HG03175 (cell line): ENCODE measurements around the gene LRRC32.

ENCODE experiments used
- ATAC-seq: cut with Tn5 transposase; IDR thresholded peaks from one replicate; pipeline ENCODE4 v1.9.1; 2021; ENCODE audit warnings: mild to moderate bottlenecking, moderate library complexity; ENCODE audit not compliant: unreplicated experiment

LRRC32 gene

GRCh38 chr11:76670485-76671236, at the start of gene LRRC32:
TSS of gene LRRC32 (minus strand) at chr11:76670747. CDS start at chr11:76665954, 4,793 bp downstream.
- no peak for ATAC-seq

- ATAC-seq, result no peak
Observed at GRCh38 chr11:76719686-76720085, 49.1 kb upstream of the LRRC32 start.

DNA sequence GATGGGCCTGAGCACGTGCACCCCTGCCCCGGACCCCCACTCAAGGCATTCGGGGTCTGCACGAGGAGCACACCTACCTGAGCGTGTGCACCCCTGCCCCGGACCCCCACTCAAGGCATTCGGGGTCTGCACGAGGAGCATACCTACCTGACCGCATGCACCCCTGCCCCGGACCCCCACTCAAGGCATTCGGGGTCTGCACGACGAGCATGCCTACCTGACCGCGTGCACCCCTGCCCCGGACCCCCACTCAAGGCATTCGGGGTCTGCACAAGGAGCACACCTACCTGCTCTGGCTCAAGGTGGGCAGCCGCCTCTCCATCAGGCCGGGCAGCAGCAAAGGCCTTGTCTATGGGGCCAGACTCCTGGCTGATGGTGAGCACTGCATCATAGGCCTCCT, 48.7 kb upstream of the LRRC32 start:
- ATAC-seq, result no peak

- ATAC-seq, result no peak
Observed at GRCh38 chr11:76717816-76718215, 47.3 kb upstream of the LRRC32 start.

DNA sequence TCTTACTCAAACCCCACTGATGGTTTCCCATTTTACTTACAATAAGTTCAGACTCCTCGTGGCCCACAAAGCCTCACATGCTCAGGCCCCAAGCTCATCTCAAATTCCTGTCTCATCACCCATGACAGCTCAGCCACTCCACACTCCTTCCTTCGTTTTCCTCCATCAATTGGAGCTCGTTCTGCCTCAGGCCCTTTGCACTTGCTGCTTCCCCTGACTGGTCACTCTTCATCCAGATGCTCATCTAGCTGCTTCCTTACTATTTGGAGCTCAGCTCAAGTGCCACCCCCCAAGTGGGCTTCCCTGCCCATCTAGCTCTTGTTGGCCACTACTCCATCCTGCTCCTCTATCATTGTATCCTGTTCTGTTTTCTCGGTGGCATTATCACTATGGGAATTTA, 46.8 kb upstream of the LRRC32 start:
- no peak for ATAC-seq

DNA sequence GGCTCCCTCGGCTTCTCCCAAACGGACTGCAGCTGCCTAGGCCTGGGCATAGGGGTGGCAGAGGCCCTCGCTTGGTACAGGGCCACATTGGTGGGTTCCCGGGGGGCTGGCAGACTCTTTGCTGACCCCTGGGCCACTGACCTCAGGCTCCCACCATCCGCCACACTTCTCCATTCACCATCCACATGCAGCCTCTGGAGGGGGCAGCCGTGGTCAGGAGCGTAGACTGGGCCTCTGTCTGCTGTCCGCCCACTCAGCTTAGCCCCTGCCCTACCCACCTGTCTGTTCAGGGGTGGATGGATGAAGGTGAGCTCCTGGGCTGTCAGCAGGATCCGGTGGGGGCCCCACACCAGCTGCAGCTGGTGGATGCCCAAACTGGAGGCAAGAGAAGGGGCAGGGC, 45.7 kb upstream of the LRRC32 start:
- no peak for ATAC-seq

DNA sequence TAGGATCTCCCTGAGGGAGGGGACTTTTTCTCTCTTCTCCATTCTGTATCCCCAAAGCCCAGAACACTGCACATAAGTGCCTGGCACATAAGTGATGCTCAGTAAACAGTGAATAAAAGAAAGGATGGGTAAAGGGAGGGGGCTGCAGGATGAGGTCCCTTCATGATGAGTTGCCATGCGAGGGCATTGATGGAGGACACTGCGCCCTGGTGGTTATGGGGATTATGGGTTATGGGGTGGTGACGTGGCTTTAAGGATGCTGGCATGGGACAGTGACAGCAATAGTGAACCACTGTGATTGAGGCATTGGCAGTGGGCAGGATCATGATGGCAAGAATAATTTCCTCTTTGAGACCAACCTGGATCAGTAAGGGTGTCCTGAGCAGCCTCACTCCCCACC, 43.9 kb upstream of the LRRC32 start:
- no peak for ATAC-seq

DNA sequence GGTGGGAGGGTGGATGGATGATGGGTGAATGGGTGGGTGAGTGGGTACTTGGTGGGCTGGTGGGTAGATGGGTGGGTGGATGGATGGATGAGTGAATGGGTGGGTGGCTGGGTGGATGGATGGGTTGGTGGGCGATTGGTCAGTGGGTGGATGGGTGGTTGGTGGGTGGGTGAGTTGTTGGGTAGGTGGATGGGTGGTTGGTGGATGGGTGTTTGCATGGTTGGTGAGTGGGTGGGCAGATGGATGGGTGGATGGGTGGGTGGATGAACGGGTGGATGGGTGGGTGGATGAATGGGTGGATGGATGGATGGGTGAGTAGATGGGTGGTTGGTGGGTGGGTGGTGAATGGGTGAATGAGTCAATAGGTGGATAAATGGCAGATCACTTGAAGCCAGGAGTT, 43.0 kb upstream of the LRRC32 start:
- ATAC-seq, result no peak

GRCh38 chr11:76712125-76712524, 41.6 kb upstream of the LRRC32 start:
- no peak for ATAC-seq

- ATAC-seq, result no peak
Observed at GRCh38 chr11:76709756-76710155, 39.2 kb upstream of the LRRC32 start.

DNA sequence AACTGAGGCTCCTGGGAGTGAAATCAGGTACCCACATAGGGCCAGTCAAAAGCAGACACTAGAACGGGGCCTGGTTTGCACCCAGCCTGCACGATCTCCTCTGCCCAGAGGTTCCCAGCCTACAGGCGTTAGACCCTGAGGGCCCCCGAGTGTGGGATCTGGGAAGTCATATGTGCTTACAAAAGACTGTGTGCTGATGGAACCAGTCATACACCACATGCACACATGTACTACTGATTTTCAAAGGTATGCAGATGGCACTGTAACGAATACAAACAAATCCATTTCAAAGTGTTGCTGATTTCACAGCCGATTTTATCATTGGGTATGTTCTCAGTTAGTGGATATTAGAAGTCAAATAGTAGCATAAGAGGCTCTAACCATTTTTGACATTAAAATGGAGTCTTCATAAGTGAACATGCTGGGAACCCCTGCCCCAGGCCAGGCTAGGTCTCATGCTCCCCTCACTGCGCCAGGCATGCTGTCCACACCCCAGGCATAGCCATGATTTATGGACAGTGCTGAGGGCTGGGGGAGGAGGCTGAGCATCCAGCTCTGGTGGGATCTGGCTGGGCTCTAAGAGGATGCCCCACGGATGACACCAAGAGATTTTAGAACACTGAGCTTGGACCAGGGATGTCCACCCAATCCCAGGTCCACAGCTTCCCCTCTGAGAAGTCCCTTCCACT, 38.6 kb upstream of the LRRC32 start:
- no peak for ATAC-seq

DNA sequence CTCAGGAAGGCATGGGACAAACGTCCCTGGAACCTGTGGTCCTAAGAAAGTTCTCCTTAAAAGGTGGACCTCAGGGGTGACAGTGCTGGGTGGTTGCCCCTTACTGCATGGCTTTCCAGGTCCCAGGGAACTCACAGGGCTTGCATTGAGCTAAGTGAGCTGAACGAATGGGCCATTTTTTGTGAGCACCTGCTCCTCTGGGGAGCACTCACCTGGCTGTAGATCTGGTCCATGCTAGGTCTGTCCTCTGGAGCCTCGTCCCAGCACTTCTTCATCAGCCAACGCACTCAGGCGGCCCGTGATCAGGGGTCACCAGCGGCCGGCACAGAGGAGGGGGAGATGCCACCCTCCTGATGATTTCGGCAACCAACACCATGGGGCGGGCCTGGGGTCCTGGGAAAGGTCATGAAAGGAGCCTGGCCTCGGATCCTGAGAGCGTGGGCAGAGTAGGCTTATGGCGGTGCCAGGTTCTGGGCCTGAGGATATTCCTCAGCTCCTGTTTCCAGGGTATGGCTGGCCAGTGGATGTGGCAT, 36.8 kb upstream of the LRRC32 start:
- no peak for ATAC-seq

DNA sequence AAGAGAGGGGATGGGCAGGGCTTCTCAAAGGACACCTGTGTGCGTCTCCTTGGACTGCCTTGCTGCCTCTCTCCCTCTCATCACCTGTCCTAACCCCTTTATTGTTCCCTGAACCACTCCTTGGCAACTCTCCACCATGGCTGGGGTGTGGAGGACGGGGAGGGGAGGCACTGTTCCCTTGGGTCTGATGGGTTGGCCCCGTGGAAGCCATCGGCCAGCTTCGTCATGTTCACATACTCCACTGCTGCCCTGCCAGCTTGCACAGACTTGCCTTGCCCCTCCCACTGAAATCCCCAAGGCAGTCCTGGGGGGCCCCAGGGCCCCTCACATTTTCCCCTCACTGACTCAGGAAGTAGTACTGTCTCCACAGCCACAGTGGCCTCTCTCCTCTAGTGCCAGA, 36.1 kb upstream of the LRRC32 start:
- ATAC-seq, result no peak

DNA sequence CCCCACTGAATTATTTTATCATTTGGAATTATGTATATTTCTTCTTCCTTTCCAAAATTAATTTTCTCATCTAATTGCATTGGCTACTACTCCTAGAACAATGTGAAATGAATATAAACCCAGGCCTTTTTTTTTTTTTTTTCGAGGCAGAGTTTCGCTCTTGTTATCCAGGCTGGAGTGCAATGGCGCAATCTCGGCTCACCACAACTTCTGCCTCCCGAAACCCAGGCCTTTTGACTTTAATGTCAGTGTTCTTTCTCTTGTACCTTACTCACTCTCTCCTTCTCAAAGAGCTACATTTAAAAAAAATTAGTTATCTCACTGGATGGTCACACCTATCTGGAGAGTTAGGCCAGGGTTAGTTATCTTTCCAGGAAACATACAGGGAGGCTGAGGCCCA, 35.3 kb upstream of the LRRC32 start:
- ATAC-seq, result no peak

DNA sequence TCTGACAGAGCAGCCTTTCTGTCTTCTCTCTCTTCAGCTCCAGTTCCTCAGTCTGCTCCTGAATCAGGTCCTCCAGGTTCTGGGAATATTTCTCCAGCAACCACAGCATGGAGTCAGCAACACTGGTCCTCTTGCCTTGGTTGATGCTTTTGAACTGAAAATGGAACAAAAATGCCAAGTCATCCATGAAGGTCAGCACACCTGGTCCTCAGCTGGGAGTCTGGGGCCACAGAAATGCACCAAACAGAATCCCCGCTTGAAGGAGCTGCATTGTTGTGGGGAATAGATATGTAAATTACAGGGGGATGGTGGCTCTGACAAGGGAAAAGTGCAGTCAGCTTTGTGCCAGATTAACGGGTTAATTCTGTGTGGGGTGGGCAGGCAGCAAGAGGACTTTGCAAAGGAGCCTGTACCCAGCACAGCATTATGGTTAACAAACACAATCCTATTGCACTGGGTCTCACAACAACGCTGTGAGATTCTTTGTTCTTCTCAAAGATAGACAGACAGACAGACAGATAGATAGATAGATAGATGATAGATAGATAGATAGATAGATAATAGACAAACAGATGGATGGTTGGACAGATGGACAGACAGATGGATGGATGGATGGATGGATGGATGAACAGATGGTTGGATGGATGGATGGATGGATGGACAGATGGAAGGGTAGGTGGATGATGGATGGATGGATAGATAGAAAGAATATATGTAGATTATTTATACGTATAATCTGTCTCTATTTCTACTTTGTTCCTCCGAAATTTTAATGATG, 33.8 kb upstream of the LRRC32 start:
- no peak for ATAC-seq

- no peak for ATAC-seq
Observed at GRCh38 chr11:76703707-76704106, 33.2 kb upstream of the LRRC32 start.

- no peak for ATAC-seq
Observed at GRCh38 chr11:76702336-76703128, 32.0 kb upstream of the LRRC32 start.

- ATAC-seq, result no peak
Observed at GRCh38 chr11:76701294-76702040, 30.9 kb upstream of the LRRC32 start.

DNA sequence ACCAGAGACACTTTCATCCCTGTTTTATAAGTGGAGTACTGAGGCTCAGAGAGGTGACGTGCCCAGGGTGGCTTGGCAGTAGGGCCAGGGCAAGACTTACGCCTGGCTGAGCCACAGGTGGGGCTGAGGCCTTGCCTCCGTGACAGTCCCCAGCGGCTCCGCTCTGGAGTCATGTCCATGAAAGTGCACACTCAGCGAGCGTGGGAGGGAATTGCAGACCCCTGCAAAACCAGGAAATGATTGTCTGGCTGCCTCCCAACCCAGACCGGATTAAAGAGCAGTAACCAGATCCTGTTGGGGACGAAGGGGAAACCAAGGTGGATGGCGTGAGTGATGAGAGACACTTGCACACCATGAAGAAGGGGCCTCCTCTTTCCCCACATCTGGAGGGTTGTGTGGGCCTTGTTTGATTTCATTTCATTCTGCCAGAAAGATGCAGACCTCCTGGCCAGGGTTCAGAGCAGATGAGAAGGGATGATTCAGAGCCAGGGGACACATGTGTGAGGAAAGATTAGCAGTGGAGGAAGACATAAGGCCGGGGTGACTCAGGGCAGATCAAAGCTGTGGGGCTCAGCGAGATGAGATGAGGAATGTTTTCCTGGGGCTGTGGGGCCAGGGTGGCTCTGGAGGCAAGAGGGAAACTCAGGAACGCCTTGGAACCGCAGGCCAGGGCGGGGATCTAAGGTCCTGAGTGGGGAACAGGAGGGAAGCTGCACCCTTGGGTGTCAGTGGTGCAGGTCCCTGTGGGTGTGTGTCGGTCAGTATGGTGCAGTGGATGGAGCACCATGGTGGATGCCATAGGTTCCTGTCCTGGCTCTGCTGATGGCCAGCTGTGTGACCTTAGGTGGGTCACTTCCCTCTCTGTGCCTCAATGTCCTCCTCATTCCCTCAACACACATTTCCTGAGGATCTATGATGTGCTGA, 29.9 kb upstream of the LRRC32 start:
- ATAC-seq, result no peak
